GM21528 (cell line): Measurements from ENCODE around the gene GTPBP6.
"Not testable (repeated sequence)": the region's sequence is repeated elsewhere in the genome, so short reads cannot be mapped to it uniquely, and the experiment has no call there.

Experiments
- ATAC-seq: cut with Tn5 transposase; IDR thresholded peaks from one replicate; pipeline ENCODE4 v1.9.1; 2021; ENCODE audit warnings: mild to moderate bottlenecking, moderate library complexity; ENCODE audit not compliant: unreplicated experiment, low FRiP score

The GTPBP6 gene

GRCh38 chrX:352181-352580 lies 33.6 kb upstream of the GTPBP6 start:
- ATAC-seq: no peak

- ATAC-seq: no peak
Observed at GRCh38 chrX:351736-352135, 33.1 kb upstream of the GTPBP6 start.

DNA sequence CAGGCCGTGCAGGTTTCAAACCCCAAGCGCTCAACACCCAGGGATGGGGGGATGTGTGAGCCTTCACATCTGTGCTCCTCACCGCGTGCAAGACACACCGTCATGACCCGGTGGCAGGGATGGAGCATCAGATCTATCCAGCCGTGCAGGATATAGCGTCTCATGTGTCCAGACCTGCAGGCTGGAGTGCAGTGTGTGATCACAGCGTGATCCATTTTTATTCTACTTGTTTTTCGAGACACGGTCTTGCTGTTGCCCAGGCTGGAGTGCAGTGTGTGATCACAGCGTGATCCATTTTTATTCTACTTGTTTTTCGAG lies 32.7 kb upstream of the GTPBP6 start:
- ATAC-seq: not testable (repeated sequence)

DNA sequence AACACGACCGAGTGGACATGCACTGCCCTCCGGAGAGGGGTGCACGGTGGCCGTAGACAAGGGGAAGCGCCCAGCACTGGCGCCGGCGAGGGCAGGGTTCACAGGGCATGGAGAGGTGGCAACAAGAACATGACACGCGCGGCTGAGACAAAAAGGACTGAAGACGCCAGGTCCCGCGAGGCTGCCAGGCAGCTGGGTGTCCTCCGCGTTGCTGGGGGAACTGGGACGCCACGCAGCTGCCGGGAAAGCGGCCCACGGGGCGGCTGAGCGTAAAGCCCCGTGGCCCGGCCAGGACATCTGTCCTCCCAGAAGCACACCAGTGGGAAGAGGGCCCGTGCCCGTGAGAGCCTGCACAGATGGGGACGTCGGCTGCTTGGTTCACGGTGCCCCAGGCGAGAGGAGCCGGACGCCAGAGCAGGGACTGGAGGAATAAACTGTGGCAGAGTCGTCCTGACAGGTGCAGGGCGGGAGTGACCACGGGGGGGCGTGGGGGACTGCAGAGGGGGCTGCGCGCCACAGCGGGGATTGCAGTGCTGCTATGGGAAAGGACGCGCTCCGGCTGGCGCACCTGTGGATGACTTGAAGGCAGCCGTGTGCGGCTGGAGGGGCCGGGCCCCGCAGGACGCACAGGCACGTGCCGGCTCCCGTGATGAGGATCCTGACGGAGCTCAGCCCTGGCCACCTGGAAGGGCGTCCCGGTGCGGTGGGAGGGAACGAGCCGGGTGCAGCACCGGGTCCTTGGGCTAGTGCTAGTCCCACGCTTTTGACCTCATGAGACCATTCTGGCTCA lies 32.1 kb upstream of the GTPBP6 start:
- no peak for ATAC-seq

DNA sequence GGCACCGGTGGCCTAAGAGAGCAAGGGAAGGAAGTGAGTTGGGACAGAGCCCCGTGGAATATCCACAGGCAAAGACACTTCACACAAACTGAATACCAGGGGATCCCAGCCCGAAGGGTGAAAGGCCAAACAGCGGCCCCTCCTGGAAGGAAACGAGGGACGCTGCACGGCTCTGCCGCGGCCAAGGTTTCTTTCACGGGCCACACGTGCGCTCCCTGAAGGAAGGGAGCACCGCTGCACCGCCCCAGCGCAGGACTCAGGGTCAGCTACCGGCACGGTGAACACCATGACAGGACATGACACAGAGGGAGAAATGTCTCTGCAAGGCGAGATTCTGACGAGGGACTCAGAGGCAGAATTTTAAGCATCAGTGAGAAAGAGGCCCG lies 31.5 kb upstream of the GTPBP6 start:
- no peak for ATAC-seq

- ATAC-seq: no peak
Observed at GRCh38 chrX:349702-350101, 31.1 kb upstream of the GTPBP6 start.

DNA sequence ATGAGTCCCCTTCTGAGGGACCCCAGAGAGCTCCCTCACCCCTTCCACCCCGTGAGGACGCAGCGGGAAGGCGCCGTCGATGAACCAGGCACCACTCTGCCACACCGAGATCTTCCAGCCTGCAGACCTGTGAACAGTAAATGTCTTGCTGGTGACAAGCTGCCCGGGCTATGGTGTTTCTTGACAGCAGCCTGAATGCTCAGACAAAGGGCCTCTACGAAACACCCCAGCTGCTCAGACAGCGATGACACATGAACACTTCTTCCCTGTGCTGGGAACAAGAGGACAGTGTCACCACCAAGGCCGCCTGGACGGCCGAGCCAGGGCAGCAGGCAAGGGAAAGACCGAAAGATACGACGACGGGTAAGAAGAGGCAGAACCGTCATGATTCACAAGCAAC lies 30.6 kb upstream of the GTPBP6 start:
- no peak for ATAC-seq

DNA sequence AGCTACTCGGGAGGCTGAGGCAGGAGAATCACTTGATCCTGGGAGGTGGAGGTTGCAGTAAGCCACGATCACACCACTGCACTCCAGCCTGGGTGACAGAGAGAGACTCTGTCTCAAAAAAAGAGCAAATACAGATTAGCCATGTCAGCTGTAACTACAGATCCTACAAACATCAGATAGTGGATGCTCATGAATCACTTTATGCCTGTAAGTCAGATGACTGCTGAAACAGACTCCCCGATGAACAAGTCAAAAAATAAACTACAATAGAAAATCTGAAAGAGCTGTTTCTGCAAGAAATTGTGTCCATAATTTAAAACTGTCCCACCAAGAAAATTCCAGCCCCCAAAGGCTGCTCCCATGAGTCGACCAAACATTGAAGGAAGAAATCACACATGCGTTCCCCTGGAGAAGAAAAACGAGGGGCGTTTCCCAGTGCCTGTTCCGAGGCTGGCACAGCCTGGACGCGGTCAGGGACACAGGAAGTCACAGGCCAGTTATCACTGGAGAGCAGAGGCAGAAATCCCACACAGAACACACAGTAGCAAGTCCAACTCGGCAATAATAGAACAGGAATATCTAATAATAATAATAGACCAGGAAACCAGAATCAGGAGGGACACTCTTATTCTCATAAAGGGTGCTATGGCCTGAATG lies 30.0 kb upstream of the GTPBP6 start:
- ATAC-seq: no peak

GRCh38 chrX:347351-348117 lies 28.9 kb upstream of the GTPBP6 start:
- ATAC-seq: no peak

DNA sequence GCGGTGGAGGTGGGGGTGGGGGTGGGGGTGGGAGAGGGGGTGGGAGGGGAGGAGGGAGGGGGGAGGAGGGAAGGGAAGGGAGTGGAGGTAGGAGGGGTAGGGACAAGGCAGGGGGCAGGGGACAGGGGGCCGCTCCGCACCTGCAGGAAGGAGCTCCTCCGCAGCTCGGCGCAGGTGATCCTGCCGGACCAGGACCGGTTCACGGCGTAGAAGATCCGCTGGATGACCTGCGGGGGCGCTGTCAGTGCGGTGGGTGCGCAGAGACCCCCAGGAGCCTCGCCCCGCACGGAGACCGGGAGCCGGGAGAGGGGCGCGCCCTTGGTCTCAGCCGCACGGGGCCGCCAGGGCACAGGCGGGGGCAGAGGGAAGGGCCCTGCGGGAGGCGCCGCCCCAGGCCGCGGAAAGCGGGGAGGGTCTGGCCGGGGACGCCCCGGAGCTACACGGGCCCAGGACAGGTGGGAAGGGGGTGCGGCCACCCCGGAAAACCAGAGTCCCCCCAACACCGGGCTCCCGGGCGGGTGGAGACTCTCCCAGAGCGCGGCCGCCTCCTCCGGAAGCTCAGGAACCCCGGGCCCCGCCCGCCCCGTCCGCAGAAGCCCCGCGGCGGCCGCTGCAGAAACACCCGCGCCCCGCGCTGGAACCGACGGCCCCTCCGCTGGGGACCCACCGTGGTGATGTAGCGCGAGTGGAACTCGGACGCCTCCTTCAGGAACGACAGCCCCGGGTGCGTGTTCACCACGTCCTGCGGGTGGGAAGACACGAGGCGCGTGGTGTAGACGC lies 27.6 kb upstream of the GTPBP6 start:
- no peak for ATAC-seq

DNA sequence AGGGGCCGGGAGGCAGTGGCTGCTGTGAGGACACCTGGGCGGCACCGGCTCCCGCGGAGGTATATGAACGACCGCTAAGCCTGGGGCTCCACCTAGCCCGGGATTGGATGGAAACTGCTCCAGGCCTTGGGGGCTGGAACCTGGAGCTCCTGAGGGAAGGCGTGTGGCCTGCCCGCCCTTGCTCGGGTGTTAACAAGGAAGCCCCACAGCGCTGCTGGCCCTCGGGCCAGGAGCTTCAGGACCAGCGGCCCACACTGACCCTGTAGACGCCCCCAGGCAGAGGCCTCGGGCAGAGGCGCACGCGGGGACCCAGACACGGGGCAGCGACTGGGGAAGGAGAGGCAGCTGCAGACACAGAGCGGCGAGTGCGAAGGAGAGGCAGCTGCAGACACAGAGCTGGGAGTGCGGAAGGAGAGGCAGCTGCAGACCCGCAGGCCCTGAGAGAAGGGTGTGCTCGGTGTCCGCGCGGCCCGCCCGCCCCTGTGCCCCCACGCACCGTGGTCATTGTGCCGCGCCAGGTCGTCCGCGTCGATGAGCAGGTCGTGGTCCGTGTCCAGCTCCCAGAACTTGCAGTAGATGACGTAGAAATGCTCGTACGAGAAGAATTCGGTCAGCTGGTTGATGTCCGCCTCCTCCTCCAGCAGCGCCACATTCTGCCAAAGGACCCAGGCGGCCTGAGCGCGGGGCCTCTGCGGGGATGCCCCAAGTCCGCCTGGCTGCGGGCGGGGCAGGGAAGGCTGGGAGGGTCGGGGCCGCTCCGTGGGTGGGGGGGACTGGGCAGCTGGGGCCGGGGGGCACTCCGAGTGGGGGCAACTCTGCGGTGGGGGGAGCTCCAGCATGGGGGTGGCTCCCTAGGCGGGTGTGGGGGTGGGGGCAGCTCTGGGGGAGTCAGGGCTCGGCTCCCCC lies 26.7 kb upstream of the GTPBP6 start:
- ATAC-seq: no peak

DNA sequence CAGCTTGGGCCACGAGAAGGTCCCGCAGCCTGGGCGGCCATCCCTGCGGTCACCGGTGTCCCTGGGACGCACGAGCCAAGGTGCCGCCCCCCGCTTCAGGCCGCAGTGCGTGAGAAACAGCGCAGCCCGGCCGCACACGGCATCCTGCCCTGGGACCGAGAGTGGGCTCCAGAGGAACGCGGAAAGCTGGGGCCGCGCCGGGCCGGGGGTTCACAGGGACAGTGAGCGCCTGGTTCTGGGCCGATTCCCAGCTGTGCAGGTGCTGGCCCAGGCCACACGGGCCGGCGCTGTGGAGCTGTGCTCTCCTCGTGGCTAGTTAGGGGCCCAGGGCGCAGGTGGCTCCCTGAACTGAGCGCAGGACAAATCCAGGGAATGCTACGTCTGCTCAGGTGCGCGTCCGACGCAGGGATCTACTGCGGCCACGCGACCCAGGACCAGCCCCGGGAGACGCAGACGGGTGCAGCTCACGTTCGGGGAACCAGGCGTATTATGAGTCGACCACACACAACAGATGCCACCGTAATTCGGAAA lies 25.8 kb upstream of the GTPBP6 start:
- no peak for ATAC-seq

GRCh38 chrX:341541-342101 lies 23.0 kb upstream of the GTPBP6 start:
- no peak for ATAC-seq

GRCh38 chrX:340641-341423 lies 22.2 kb upstream of the GTPBP6 start:
- no peak for ATAC-seq

- ATAC-seq: no peak
Observed at GRCh38 chrX:340121-340520, 21.5 kb upstream of the GTPBP6 start.

GRCh38 chrX:338836-339400 lies 20.3 kb upstream of the GTPBP6 start:
- ATAC-seq: no peak

GRCh38 chrX:338281-338835 lies 19.8 kb upstream of the GTPBP6 start:
- ATAC-seq: no peak

GRCh38 chrX:337331-337831 lies 18.8 kb upstream of the GTPBP6 start:
- ATAC-seq: no peak
